HepG2 (cell line): Measurements from ENCODE around the gene UBP1. TPM values are rescaled to one million over a fixed set of nuclear protein-coding genes. Genes with fewer than 3 reads are reported as not detected.
A peak's percentile ranks its signal among the peaks of the same experiment; 100 is the strongest.
"Not testable (repeated sequence)": the region's sequence is repeated elsewhere in the genome, so short reads cannot be mapped to it uniquely, and the experiment has no call there.

Experiments
- ATAC-seq: fragments of 200-7000 bp; cut with Tn5 transposase; 3 replicates; pipeline ENCODE4 v1.9.1; 2020; ENCODE audit warnings: mild to moderate bottlenecking, moderate library complexity
- BruUV-seq: library from RNA; stranded (reverse); fragments of 400-500 nt; replicated peaks from 2 replicates; lab custom pipeline; 2021; lab: Mats Ljungman, UMichigan
- CTCF ChIA-PET: fragments of 300-600 bp; formaldehyde crosslinking; extraction: SDS; loops from one replicate; lab custom pipeline; 2021; ENCODE audit warnings: low total read pairs, inconsistent platforms, low intra/inter-chr PET ratio; lab: Yijun Ruan, JAX
- POLR2A ChIA-PET: fragments of 350-600 bp; sonication (Branson Sonifier 250); formaldehyde crosslinking; loops from one replicate; lab custom pipeline; 2020; ENCODE audit warnings: antibody characterized with exemption, inconsistent platforms; lab: Yijun Ruan, JAX
- DNase-seq: peaks from one replicate; pipeline ENCODE4 v3.0.0-alpha.2; 2015; ENCODE audit warnings: low spot score
- FAIRE-seq: peaks from 3 replicates; lab custom pipeline; 2011; peaks lifted over from hg19 to GRCh38; lab: Jason Lieb, UNC
- H2AFZ ChIP-seq: one replicate; pipeline ENCODE4 v1.6.1; 2011; ENCODE audit warnings: low read length, inconsistent platforms
- H3K27ac ChIP-seq: fragments of 300-600 bp; 3 replicates; pipeline ENCODE4 v1.8.0; 2011; ENCODE audit warnings: mixed run types, mild to moderate bottlenecking, mixed read lengths, low read length, inconsistent platforms; ENCODE audit not compliant: insufficient read depth; ENCODE audit errors: extremely low read length
- H3K27me3 ChIP-seq, 2 experiments: fragments of 200-600 bp in 1 of 2; 2 replicates in 1 of 2; 3 replicates in 1 of 2; pipeline versions ENCODE4 v1.6.0 to v1.8.0; 2011; ENCODE audit warnings: low read length in 2 of 2, mild to moderate bottlenecking in 2 of 2, moderate library complexity in 2 of 2, inconsistent platforms in 1 of 2; ENCODE audit not compliant: insufficient read depth in 2 of 2, control insufficient read depth in 1 of 2
- H3K36me3 ChIP-seq, 2 experiments: fragments of 200-600 bp in 1 of 2; replicated peaks in 1 of 2; 2 replicates in 1 of 2; 3 replicates in 1 of 2; pipeline versions ENCODE4 v1.5.1 to v1.8.0; 2011; ENCODE audit warnings: low read length in 2 of 2, inconsistent platforms in 1 of 2; ENCODE audit not compliant: insufficient read depth in 2 of 2, control insufficient read depth in 1 of 2
- H3K4me1 ChIP-seq: 2 replicates; pipeline ENCODE4 v1.5.1; 2012; ENCODE audit warnings: low read length, inconsistent platforms; ENCODE audit not compliant: insufficient read depth
- H3K4me2 ChIP-seq: 2 replicates; pipeline ENCODE4 v1.6.0; 2011; ENCODE audit warnings: low read depth, low read length, inconsistent platforms
- H3K4me3 ChIP-seq, 3 experiments: fragments of 200-600 bp in 1 of 3; sonication (generic), shearing (Covaris generic) in 1 of 3; replicated peaks in 1 of 3; 2 replicates each; pipeline ENCODE4 v1.5.1; 2011 to 2016; ENCODE audit warnings: low read length in 3 of 3, inconsistent platforms in 2 of 3, low read depth in 2 of 3, mild to moderate bottlenecking in 2 of 3, control low read depth in 1 of 3, mixed read lengths in 1 of 3; ENCODE audit not compliant: insufficient read depth in 1 of 3
- H3K79me2 ChIP-seq: one replicate; pipeline ENCODE4 v1.6.1; 2011; ENCODE audit warnings: low read length, inconsistent platforms; ENCODE audit not compliant: insufficient read depth
- H3K9ac ChIP-seq: 2 replicates; pipeline ENCODE4 v1.6.0; 2011; ENCODE audit warnings: mild to moderate bottlenecking, low read depth, low read length, inconsistent platforms; ENCODE audit not compliant: insufficient read depth
- H3K9me3 ChIP-seq: 2 replicates; pipeline ENCODE4 v1.5.1; 2012; ENCODE audit warnings: mild to moderate bottlenecking, low read length
- H4K20me1 ChIP-seq: 2 replicates; pipeline ENCODE4 v1.6.0; 2011; ENCODE audit warnings: inconsistent platforms, mild to moderate bottlenecking, low read length, moderate library complexity; ENCODE audit not compliant: insufficient read depth
- ATF1 ChIP-seq: IDR thresholded peaks from 2 replicates; pipeline ENCODE4 v1.6.1; 2016; ENCODE audit warnings: mild to moderate bottlenecking, control low read depth
- HOXA3 ChIP-seq: sonication (generic); formaldehyde crosslinking; IDR thresholded peaks from 2 replicates; pipeline ENCODE4 v1.5.0; 2020; ENCODE audit warnings: missing genetic modification reagents
- ZNF780A ChIP-seq: sonication (generic); formaldehyde crosslinking; IDR thresholded peaks from 2 replicates; pipeline ENCODE4 v1.8.0; 2022; ENCODE audit warnings: mild to moderate bottlenecking, missing genetic modification reagents, moderate library complexity
- WGBS: methylation state at CpG from one replicate; pipeline ENCODE4 v1.1.6; 2017; ENCODE audit warnings: low lambda C conversion rate; 5-methylcytosine and 5-hydroxymethylcytosine counted together
- in situ Hi-C: cut with HindIII; loops from 2 replicates; pipeline ENCODE4 v1.10.0; 2017; ENCODE audit warnings: low pct_unique_long_range_greater_than_20kb; ENCODE audit not compliant: extremely low pct_ligation_motif_present
- intact Hi-C: fragments of 100-400 bp; cut with micrococcal nuclease; formaldehyde crosslinking; loops from one replicate; pipeline ENCODE4 v1.10.0; 2022; ENCODE audit not compliant: unreplicated experiment
- polyA plus RNA-seq, 8 experiments: library from polyadenylated mRNA; depleted of rRNA in 3 of 8; stranded (reverse) in 7 of 8; unstranded in 1 of 8; fragments of >200 nt; fragmentation: Illumina TruSeq in 4 of 8; extraction: Trizol in 4 of 8; gene quantifications; 2 replicates each; pipeline versions ENCODE4 v1.2.1 to v1.2.3, GENCODE V29; 2011 to 2016; ENCODE audit warnings: low read depth in 4 of 8, missing spikeins in 1 of 8, mixed read lengths in 1 of 8; ENCODE audit not compliant: insufficient read depth in 1 of 8
- total RNA-seq, 5 experiments: library from RNA; depleted of rRNA; stranded (reverse); fragments of >200 nt; fragmentation: Illumina TruSeq; extraction: Trizol; gene quantifications; 2 replicates each; pipeline ENCODE4 v1.2.3, GENCODE V29; 2016; ENCODE audit warnings: low read depth in 1 of 5
- TF ChIP-seq, protein P1 (sequence below): sonication (generic); formaldehyde crosslinking; IDR thresholded peaks from 2 replicates; pipeline ENCODE4 v1.8.1; 2022; ENCODE audit warnings: low read depth, mild to moderate bottlenecking, missing genetic modification reagents
- TF ChIP-seq, protein P2 (sequence below): sonication (generic); formaldehyde crosslinking; IDR thresholded peaks from 2 replicates; pipeline ENCODE4 v1.4.0; 2020; ENCODE audit warnings: mild to moderate bottlenecking, missing genetic modification reagents

UBP1 gene
- total and polyA plus RNA-seq, 2 of the 13 experiments (the other 11 are each of a cell fraction or from before 2014, with no cell fraction given) = 48.3 to 79.9 TPM

DNA sequence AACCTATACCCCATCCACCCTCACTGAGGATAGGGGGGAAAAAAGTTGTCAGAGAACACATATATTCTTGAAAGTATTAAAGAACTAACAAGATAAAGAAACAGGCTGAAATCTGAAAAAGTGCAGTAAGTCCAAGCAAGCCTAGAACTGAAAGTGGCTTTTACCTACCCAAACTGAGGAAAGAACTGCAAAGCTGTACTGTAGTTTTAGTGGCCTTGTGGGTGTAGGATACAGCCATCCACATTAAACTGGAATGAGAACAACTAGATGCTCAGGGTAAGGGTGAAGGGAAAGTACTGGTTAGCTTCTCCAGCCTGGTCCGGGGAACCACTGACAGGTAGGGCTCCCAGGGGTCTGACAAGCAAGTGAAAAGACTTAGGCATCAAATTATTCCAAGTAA is 10.1 kb downstream of the UBP1 start:
- intact Hi-C loops = no loop called here
- Histone ChIP-seq H4K20me1 (peaks cover 48% of the 10 kb centered on the region), H3K9ac (no peak overlapping the region), H2AFZ (no peak overlapping the region), H3K4me3 (no peak overlapping the region), H3K4me1 (peaks cover 56% of the 10 kb centered on the region), H3K4me2 (no peak overlapping the region), H3K36me3 (peaks cover 0 to 5% of the 10 kb centered on the region in 2 experiments; a peak in 2 of 5 replicates), H3K79me2 (peaks cover 97% of the 10 kb centered on the region), H3K27ac (no peak overlapping the region), H3K9me3 (no peaks in the 10 kb centered on the region), H3K27me3 (no peaks in the 10 kb centered on the region)
- FAIRE-seq (no peak), DNase-seq (no peak), ATAC-seq (peak; percentile 37)
- ChIA-PET POLR2A (interaction anchor here (5.5 kb wide), 1 partner anchor 9 kb away, joined by 35 read pairs; the partner anchor contains the start of gene UBP1), CTCF (no interaction called here)
- in situ Hi-C loops = no loop called here
- 94% methylated on average over 1 of the region's 1 CpG for WGBS
- BruUV-seq = no TSS peak
- TF ChIP-seq HOXA3 (CRISPR knock-in tag) = no peak
- TF ChIP-seq, protein P1, sequence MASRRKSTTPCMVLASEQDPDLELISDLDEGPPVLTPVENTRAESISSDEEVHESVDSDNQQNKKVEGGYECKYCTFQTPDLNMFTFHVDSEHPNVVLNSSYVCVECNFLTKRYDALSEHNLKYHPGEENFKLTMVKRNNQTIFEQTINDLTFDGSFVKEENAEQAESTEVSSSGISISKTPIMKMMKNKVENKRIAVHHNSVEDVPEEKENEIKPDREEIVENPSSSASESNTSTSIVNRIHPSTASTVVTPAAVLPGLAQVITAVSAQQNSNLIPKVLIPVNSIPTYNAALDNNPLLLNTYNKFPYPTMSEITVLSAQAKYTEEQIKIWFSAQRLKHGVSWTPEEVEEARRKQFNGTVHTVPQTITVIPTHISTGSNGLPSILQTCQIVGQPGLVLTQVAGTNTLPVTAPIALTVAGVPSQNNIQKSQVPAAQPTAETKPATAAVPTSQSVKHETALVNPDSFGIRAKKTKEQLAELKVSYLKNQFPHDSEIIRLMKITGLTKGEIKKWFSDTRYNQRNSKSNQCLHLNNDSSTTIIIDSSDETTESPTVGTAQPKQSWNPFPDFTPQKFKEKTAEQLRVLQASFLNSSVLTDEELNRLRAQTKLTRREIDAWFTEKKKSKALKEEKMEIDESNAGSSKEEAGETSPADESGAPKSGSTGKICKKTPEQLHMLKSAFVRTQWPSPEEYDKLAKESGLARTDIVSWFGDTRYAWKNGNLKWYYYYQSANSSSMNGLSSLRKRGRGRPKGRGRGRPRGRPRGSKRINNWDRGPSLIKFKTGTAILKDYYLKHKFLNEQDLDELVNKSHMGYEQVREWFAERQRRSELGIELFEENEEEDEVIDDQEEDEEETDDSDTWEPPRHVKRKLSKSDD = no peak
- TF ChIP-seq, protein P2, sequence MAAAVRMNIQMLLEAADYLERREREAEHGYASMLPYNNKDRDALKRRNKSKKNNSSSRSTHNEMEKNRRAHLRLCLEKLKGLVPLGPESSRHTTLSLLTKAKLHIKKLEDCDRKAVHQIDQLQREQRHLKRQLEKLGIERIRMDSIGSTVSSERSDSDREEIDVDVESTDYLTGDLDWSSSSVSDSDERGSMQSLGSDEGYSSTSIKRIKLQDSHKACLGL = no peak
- TF ChIP-seq ZNF780A (CRISPR knock-in tag) = no peak
- no peak for TF ChIP-seq ATF1 (CRISPR knock-in tag)

DNA sequence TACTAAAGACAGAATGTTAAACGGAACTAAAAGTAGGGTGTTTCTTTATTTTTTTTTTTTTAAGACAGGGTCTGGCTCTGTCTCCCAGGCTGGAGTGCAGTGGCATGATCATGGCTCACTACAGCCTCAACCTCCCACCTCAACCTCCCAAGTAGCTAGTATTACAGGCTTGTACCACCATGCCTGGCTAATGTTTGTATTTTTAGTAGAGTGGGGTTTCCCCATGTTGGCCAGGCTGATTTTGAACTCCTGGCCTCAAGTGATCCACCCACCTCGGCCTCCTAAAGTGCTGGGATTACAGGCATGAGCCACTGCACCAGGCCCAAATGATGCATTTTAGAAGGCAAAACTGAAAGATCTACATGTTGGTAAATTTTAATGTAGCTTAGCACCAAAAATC is 10.9 kb downstream of the UBP1 start:
- H3K9me3 ChIP-seq, H2AFZ ChIP-seq, FAIRE-seq, ATAC-seq, CTCF ChIA-PET, intact Hi-C loops, H3K27me3 ChIP-seq, H3K27ac ChIP-seq, H3K9ac ChIP-seq, H3K4me2 ChIP-seq, H3K4me3 ChIP-seq, DNase-seq, BruUV-seq, in situ Hi-C loops: not testable (repeated sequence)
- Histone ChIP-seq H4K20me1 (peaks cover 53% of the 10 kb centered on the region), H3K4me1 (peaks cover 52% of the 10 kb centered on the region), H3K79me2 (peaks cover 95% of the 10 kb centered on the region), H3K36me3 (peaks cover 0 to 13% of the 10 kb centered on the region in 2 experiments; a peak in 2 of 5 replicates)
- 92% methylated on average over 2 of the region's 2 CpGs for WGBS
- POLR2A ChIA-PET = interaction anchor here (5.5 kb wide), 1 partner anchor 10 kb away, joined by 35 read pairs; the partner anchor contains the start of gene UBP1
